ENCODE results near the gene DNAH6.

DNAH6 gene

GRCh38 chr2:84629550-84629949, 113.3 kb downstream of the DNAH6 start:
- H3K4me2 ChIP-seq (ENCODE audit: low read length): no peak overlapping the region
- no peak for DNase-seq
- no peaks in the 10 kb centered on the region for H3K36me3 ChIP-seq (ENCODE audit: control insufficient read depth in 1 of 2, insufficient read depth in 2 of 2, low read length in 2 of 2)

GRCh38 chr2:84631047-84631446, 114.7 kb downstream of the DNAH6 start:
- Histone ChIP-seq H4K91ac (ENCODE audit: low read depth, low read length) (no peak overlapping the region), H3K79me2 (ENCODE audit: control insufficient read depth, insufficient read depth, low read length, poor library complexity) (no peaks in the 10 kb centered on the region), H4K8ac (ENCODE audit: low read depth, low read length) (no peak overlapping the region), H2BK5ac (ENCODE audit: low read depth, low read length, poor library complexity) (no peak overlapping the region), H3K4ac (ENCODE audit: low read depth, low read length) (no peak overlapping the region), H3K9ac (ENCODE audit: low read length) (no peak overlapping the region), H3K14ac (ENCODE audit: low read length) (no peak overlapping the region), H3K79me1 (ENCODE audit: low read length) (no peaks in the 10 kb centered on the region), H3K23ac (ENCODE audit: low read length) (no peak overlapping the region), H2AK5ac (ENCODE audit: low read length) (no peak overlapping the region), H2AFZ (ENCODE audit: insufficient read depth, low read length, poor library complexity) (no peak overlapping the region), H3K18ac (ENCODE audit: low read length) (no peak overlapping the region), H3K27ac (ENCODE audit: low read depth, low read length) (no peak overlapping the region), H3K4me2 (ENCODE audit: low read length) (no peak overlapping the region), H3K27me3 (ENCODE audit: insufficient read depth, low read length) (no peaks in the 10 kb centered on the region), H2BK12ac (ENCODE audit: low read length) (no peak overlapping the region), H4K12ac (ENCODE audit: low read depth, low read length) (no peak overlapping the region), H3K4me3 (ENCODE audit: low read depth, low read length) (no peak overlapping the region), H3K4me1 (ENCODE audit: control insufficient read depth in 1 of 2, insufficient read depth in 2 of 2, low read length in 2 of 2) (no peaks in the 10 kb centered on the region), H3K36me3 (ENCODE audit: control insufficient read depth in 1 of 2, insufficient read depth in 2 of 2, low read length in 2 of 2) (no peaks in the 10 kb centered on the region), H3K9me3 (ENCODE audit: insufficient read depth, low read depth, low read length) (no peaks in the 10 kb centered on the region), H2BK120ac (ENCODE audit: insufficient read depth, low read length, poor library complexity) (no peak overlapping the region)
- WGBS (ENCODE audit: extremely low coverage, insufficient coverage, insufficient read length): no CpG with 5 or more reads among the region's 6 CpGs
- DNase-seq: peak; percentile 8 to 68

More at GRCh38 chr2:84629550-84629949, 113.3 kb downstream of the DNAH6 start:
- H3K23ac ChIP-seq (ENCODE audit: low read length): no peak overlapping the region
- no peak overlapping the region for H2BK120ac ChIP-seq (ENCODE audit: insufficient read depth, low read length, poor library complexity)
- H3K9ac ChIP-seq (ENCODE audit: low read length): no peak overlapping the region
- no peak overlapping the region for H4K91ac ChIP-seq (ENCODE audit: low read depth, low read length)
- no peaks in the 10 kb centered on the region for H3K79me1 ChIP-seq (ENCODE audit: low read length)
- H4K12ac ChIP-seq (ENCODE audit: low read depth, low read length): no peak overlapping the region
- no peaks in the 10 kb centered on the region for H3K27me3 ChIP-seq (ENCODE audit: insufficient read depth, low read length)
- no peak overlapping the region for H3K18ac ChIP-seq (ENCODE audit: low read length)
- no peak overlapping the region for H2AFZ ChIP-seq (ENCODE audit: insufficient read depth, low read length, poor library complexity)
- no peaks in the 10 kb centered on the region for H3K4me1 ChIP-seq (ENCODE audit: control insufficient read depth in 1 of 2, insufficient read depth in 2 of 2, low read length in 2 of 2)
- H3K4me3 ChIP-seq (ENCODE audit: low read depth, low read length): no peak overlapping the region
- no peak overlapping the region for H2BK12ac ChIP-seq (ENCODE audit: low read length)
- H3K9me3 ChIP-seq (ENCODE audit: insufficient read depth, low read depth, low read length): no peaks in the 10 kb centered on the region
- H2BK5ac ChIP-seq (ENCODE audit: low read depth, low read length, poor library complexity): no peak overlapping the region
- no peaks in the 10 kb centered on the region for H3K79me2 ChIP-seq (ENCODE audit: control insufficient read depth, insufficient read depth, low read length, poor library complexity)
- H4K8ac ChIP-seq (ENCODE audit: low read depth, low read length): no peak overlapping the region
- no peak overlapping the region for H2AK5ac ChIP-seq (ENCODE audit: low read length)
- no peak overlapping the region for H3K27ac ChIP-seq (ENCODE audit: low read depth, low read length)
- no peak overlapping the region for H3K4ac ChIP-seq (ENCODE audit: low read depth, low read length)
- no peak overlapping the region for H3K14ac ChIP-seq (ENCODE audit: low read length)

- Histone ChIP-seq H3K79me1 (ENCODE audit: low read length) (no peaks in the 10 kb centered on the region), H3K4me1 (ENCODE audit: control insufficient read depth in 1 of 2, insufficient read depth in 2 of 2, low read length in 2 of 2) (no peaks in the 10 kb centered on the region), H3K36me3 (ENCODE audit: control insufficient read depth in 1 of 2, insufficient read depth in 2 of 2, low read length in 2 of 2) (no peaks in the 10 kb centered on the region), H3K14ac (ENCODE audit: low read length) (no peak overlapping the region), H4K12ac (ENCODE audit: low read depth, low read length) (no peak overlapping the region), H4K8ac (ENCODE audit: low read depth, low read length) (no peak overlapping the region), H4K91ac (ENCODE audit: low read depth, low read length) (no peak overlapping the region), H3K79me2 (ENCODE audit: control insufficient read depth, insufficient read depth, low read length, poor library complexity) (no peaks in the 10 kb centered on the region), H2BK120ac (ENCODE audit: insufficient read depth, low read length, poor library complexity) (no peak overlapping the region), H2AK5ac (ENCODE audit: low read length) (no peak overlapping the region), H3K23ac (ENCODE audit: low read length) (no peak overlapping the region), H3K9ac (ENCODE audit: low read length) (no peak overlapping the region), H3K4me2 (ENCODE audit: low read length) (no peak overlapping the region), H3K9me3 (ENCODE audit: insufficient read depth, low read depth, low read length) (no peaks in the 10 kb centered on the region), H3K27ac (ENCODE audit: low read depth, low read length) (no peak overlapping the region), H3K4ac (ENCODE audit: low read depth, low read length) (no peak overlapping the region), H3K18ac (ENCODE audit: low read length) (no peak overlapping the region), H2AFZ (ENCODE audit: insufficient read depth, low read length, poor library complexity) (no peak overlapping the region), H2BK5ac (ENCODE audit: low read depth, low read length, poor library complexity) (no peak overlapping the region), H3K27me3 (ENCODE audit: insufficient read depth, low read length) (no peaks in the 10 kb centered on the region), H2BK12ac (ENCODE audit: low read length) (no peak overlapping the region), H3K4me3 (ENCODE audit: low read depth, low read length) (no peak overlapping the region)
- DNase-seq: peak; percentile 47 to 61
- no CpG with 5 or more reads among the region's 5 CpGs for WGBS (ENCODE audit: extremely low coverage, insufficient coverage, insufficient read length)
Measured at GRCh38 chr2:84631985-84632384, 115.7 kb downstream of the DNAH6 start.

GRCh38 chr2:84636080-84636971, 120.0 kb downstream of the DNAH6 start:
- Histone ChIP-seq H2BK12ac (ENCODE audit: low read length) (no peak overlapping the region), H3K9me3 (ENCODE audit: insufficient read depth, low read depth, low read length) (no peaks in the 10 kb centered on the region), H3K27ac (ENCODE audit: low read depth, low read length) (no peak overlapping the region), H3K4me2 (ENCODE audit: low read length) (no peak overlapping the region), H3K9ac (ENCODE audit: low read length) (no peak overlapping the region), H3K18ac (ENCODE audit: low read length) (no peak overlapping the region), H3K36me3 (ENCODE audit: control insufficient read depth in 1 of 2, insufficient read depth in 2 of 2, low read length in 2 of 2) (no peaks in the 10 kb centered on the region), H2BK5ac (ENCODE audit: low read depth, low read length, poor library complexity) (no peak overlapping the region), H3K23ac (ENCODE audit: low read length) (no peak overlapping the region), H2AFZ (ENCODE audit: insufficient read depth, low read length, poor library complexity) (no peak overlapping the region), H2AK5ac (ENCODE audit: low read length) (no peak overlapping the region), H2BK120ac (ENCODE audit: insufficient read depth, low read length, poor library complexity) (no peak overlapping the region), H4K12ac (ENCODE audit: low read depth, low read length) (no peak overlapping the region), H3K27me3 (ENCODE audit: insufficient read depth, low read length) (no peaks in the 10 kb centered on the region), H4K8ac (ENCODE audit: low read depth, low read length) (no peak overlapping the region), H3K4me3 (ENCODE audit: low read depth, low read length) (no peak overlapping the region), H3K79me1 (ENCODE audit: low read length) (no peaks in the 10 kb centered on the region), H3K4me1 (ENCODE audit: control insufficient read depth in 1 of 2, insufficient read depth in 2 of 2, low read length in 2 of 2) (no peaks in the 10 kb centered on the region), H3K4ac (ENCODE audit: low read depth, low read length) (no peak overlapping the region), H4K91ac (ENCODE audit: low read depth, low read length) (no peak overlapping the region), H3K79me2 (ENCODE audit: control insufficient read depth, insufficient read depth, low read length, poor library complexity) (no peaks in the 10 kb centered on the region), H3K14ac (ENCODE audit: low read length) (no peak overlapping the region)
- no peak for DNase-seq
- no CpG with 5 or more reads among the region's 2 CpGs for WGBS (ENCODE audit: extremely low coverage, insufficient coverage, insufficient read length)

Data from trophoblast cell (in vitro differentiated cells and primary cell).